Activated T-cell treated with anti-CD3 and anti-CD28 coated beads for 24 hours (primary cell): ENCODE measurements around the gene PTEN.
"Not testable (repeated sequence)": the region's sequence is repeated elsewhere in the genome, so short reads cannot be mapped to it uniquely, and the experiment has no call there.

ENCODE experiments used
- DNase-seq: peaks from one replicate; pipeline ENCODE4 v3.0.0-alpha.2; 2020; ENCODE audit warnings: low read depth

PTEN gene

DNA sequence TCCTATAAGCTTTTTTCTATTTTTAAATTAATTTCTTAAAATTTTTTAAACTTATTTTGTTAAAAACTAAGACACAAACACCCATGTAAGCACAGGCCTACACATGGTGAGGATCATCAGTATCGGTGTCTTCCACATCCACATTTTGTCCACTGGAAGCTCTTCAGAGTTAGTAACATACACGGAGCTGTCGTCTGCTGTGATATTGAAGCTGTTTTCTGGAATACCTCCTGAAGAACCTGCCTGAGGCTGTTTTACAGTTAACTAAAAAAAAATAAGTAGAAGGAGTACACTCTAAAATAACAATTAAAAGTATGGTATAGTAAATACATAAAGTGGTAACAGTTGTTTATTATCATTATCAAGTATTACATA, 17.8 kb upstream of the PTEN start:
- DNase-seq = no peak

DNA sequence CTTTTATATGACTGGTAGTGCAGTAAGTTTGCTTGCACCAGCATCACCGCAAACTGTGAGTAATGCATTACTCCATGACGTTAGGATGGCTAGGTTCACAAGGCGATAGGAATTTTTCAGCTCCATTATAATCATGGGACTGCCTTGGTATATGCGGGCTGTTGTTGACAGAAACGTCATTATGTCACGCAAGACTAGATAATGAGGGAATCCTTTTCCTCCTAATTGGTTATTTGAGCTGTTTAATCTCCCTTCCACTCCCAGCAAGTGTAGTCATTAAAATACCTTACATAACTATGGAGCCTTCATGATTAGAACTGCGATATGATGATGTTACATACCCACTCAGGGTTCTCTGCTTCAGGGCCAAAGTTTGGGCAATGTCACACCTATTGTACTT, 17.4 kb upstream of the PTEN start:
- no peak for DNase-seq

DNA sequence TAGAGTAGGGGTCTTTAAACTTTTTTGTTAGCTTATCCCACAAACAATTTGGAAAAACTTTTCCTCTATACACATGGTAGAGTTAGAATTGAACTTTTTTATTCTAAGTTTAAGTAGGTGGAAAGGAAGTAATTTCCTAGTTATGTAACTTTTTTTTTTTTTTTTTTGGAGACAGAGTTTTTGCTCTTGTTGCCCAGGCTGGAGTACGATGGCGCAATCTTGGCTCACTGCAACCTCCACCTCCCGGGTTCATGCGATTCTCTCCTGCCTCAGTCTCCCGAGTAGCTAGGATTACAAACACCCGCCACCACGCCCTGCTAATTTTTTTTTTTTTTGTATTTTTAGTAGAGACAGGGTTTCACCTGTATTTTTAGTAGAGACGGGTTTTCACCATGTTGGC, 16.7 kb upstream of the PTEN start:
- DNase-seq = not testable (repeated sequence)

GRCh38 chr10:87847550-87847949, 15.9 kb upstream of the PTEN start:
- no peak for DNase-seq

GRCh38 chr10:87849001-87849400, 14.4 kb upstream of the PTEN start:
- no peak for DNase-seq

DNA sequence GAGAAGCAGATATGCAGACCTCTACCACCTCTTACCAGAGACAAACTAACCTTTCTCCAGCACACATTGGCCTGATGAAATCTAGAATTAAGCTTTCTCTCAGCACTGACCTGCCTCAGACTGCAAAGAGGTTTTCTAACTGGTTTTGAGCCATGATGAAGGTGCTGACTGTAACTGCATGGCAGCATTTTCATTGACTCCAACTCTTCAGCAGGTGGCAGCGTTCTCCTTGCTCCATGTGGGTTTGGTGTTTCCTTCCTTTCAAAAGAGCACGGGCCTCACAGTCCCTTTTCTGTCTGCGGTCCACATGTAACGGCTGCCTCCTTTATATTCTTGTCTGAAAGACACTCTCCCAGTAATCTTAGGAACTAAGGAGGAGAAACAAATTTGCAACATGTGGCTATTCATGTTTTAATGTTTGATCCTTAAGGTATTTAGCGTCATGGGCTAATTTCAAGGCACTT, 12.7 kb upstream of the PTEN start:
- peak; percentile 29 for DNase-seq

- no peak for DNase-seq
Observed at GRCh38 chr10:87852089-87852488, 11.3 kb upstream of the PTEN start.

DNA sequence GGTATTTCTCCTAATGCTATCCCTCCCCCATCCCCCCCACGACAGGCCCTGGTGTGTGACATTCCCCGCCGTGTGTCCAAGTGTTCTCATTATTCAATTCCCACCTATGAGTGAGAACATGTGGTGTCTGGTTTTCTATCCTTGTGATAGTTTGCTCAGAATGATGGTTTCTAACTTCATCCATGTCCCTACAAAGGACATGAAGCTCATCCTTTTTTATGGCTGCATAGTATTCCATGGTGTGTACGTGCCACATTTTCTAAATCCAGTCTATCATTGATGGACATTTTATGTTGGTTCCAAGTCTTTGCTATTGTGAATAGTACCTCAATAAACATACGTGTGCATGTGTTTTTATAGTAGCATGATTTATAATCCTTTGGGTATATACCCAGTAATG, 8.2 kb upstream of the PTEN start:
- DNase-seq = not testable (repeated sequence)

DNA sequence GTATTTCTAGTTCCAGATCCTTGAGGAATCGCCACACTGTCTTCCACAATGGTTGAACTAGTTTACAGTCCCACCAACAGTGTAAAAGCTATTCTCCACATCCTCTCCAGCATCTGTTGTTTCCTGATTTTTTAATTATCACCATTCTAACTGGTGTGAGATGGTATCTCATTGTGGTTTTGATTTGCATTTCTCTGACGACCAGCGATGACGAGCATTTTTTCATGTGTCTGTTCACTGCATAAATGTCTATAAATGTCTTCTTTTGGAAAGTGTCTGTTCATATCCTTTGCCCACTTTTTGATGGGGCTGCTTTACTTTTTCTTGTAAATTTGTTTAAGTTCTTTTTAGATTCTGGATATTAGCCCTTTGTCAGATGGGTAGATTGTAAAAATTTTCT, 7.8 kb upstream of the PTEN start:
- not testable (repeated sequence) for DNase-seq

- no peak for DNase-seq
Observed at GRCh38 chr10:87860156-87860795, 3.1 kb upstream of the PTEN start.

- DNase-seq = no peak
Observed at GRCh38 chr10:87860816-87861403, 2.5 kb upstream of the PTEN start.

GRCh38 chr10:87861566-87861952, 1.9 kb upstream of the PTEN start:
- no peak for DNase-seq

- DNase-seq = peak; percentile 91
Observed at GRCh38 chr10:87861953-87862678, 1.3 kb upstream of the PTEN start.

DNA sequence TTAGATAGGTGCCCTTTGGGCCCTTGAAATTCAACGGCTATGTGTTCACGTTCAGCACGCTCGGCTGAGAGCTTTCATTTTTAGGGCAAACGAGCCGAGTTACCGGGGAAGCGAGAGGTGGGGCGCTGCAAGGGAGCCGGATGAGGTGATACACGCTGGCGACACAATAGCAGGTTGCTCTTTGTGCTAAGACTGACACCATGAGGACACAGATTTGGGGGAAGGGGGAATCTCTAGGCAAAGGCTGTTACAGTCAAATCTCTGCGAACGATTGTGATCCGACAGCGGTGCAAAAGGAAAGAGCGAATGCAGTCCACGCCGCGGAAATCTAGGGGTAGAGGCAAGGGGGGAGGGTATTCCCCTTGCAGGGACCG, 759 bp upstream of the PTEN start:
- no peak for DNase-seq

- not testable (repeated sequence) for DNase-seq
Observed at GRCh38 chr10:87863951-87864495, 598 bp downstream of the PTEN start.

- no peak for DNase-seq
Observed at GRCh38 chr10:87864496-87865059, 1.2 kb downstream of the PTEN start.

GRCh38 chr10:87865241-87865881, 1.9 kb downstream of the PTEN start:
- no peak for DNase-seq

GRCh38 chr10:87866412-87866974, 3.1 kb downstream of the PTEN start:
- DNase-seq = no peak

- no peak for DNase-seq
Observed at GRCh38 chr10:87867453-87867852, 4.0 kb downstream of the PTEN start.

DNA sequence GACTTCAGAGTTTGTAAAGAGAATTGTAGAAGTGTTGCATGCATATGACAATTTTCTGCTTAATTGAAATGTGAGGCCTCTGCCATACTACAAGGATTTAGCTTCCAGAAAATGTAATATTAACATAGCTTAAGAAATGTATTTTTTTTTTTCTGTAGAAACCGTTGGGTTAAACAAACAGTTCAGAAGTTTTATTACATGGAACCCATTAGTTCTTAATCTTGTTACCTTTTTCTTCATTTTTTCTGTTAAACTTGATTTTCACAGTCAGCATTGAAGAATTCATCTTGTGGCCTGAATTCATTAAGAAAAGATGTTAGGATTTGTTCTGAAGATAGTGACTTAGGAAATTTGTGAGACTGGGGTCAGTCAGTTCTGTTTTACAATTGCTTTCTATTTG, 4.9 kb downstream of the PTEN start:
- no peak for DNase-seq

DNA sequence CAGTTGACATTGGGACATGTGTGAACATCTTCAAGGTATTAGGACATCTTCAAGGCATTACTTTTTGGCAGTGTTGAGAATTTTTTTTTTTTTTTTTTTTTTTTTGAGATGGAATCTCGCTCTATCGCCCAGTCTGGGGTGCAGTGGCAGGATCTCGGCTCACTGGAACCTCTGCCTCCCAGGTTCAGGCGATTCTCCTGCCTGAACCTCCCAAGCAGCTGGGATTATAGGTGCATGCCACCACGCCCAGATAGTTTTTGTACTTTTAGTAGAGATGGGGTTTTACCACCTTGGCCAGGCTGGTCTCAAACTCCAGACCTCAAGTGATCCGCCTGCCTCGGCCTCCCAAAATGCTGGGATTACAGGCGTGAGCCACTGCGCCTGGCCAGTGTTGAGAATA, 5.7 kb downstream of the PTEN start:
- not testable (repeated sequence) for DNase-seq
